ENCODE measurements around the gene DHX35.

DNA sequence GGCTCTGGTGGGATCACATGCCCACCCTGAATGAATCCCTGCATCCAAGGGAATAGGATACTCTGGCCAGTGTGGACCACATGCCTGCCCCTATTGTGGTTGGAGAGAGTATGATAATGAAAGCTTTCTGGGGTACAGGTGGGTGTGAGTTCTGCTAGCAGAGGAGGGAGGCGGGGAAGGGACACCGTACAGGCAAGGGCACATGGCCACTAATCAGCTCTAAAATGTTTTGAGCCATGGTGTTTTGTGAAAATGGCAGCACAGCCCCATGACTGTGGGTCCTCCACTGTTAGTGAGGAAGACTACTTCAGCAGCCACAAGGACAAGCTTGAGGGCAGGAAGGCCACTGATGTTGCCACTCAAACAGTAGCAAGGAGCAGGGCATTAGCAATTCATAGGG, 11.9 kb upstream of the DHX35 start:
- TF ChIP-seq, protein P1, sequence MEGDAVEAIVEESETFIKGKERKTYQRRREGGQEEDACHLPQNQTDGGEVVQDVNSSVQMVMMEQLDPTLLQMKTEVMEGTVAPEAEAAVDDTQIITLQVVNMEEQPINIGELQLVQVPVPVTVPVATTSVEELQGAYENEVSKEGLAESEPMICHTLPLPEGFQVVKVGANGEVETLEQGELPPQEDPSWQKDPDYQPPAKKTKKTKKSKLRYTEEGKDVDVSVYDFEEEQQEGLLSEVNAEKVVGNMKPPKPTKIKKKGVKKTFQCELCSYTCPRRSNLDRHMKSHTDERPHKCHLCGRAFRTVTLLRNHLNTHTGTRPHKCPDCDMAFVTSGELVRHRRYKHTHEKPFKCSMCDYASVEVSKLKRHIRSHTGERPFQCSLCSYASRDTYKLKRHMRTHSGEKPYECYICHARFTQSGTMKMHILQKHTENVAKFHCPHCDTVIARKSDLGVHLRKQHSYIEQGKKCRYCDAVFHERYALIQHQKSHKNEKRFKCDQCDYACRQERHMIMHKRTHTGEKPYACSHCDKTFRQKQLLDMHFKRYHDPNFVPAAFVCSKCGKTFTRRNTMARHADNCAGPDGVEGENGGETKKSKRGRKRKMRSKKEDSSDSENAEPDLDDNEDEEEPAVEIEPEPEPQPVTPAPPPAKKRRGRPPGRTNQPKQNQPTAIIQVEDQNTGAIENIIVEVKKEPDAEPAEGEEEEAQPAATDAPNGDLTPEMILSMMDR (IDR thresholded peaks at IDR 0.05) = no peak
- TF ChIP-seq EP300 (IDR thresholded peaks at IDR 0.05) = no peak

Data from tibial nerve (tissue), 4 donors.